Astrocyte (in vitro differentiated cells and primary cell): ENCODE data around the gene TNXB. TPM values are rescaled to one million over a fixed set of nuclear protein-coding genes. Genes with fewer than 3 reads are reported as not detected.
"Not testable (repeated sequence)": the region's sequence is repeated elsewhere in the genome, so short reads cannot be mapped to it uniquely, and the experiment has no call there.

ENCODE experiments used
- DNase-seq: peaks from one replicate; pipeline ENCODE4 v3.0.0-alpha.2; 2010; ENCODE audit warnings: low read depth
- FAIRE-seq: peaks from 2 replicates; lab custom pipeline; 2011; peaks lifted over from hg19 to GRCh38; lab: Jason Lieb, UNC
- H2AFZ ChIP-seq: 2 replicates; pipeline ENCODE4 v1.6.0; 2012; ENCODE audit warnings: low read depth, low read length, inconsistent platforms
- H3K27ac ChIP-seq: 2 replicates; pipeline ENCODE4 v1.5.1; 2011; ENCODE audit warnings: low read depth, low read length, inconsistent platforms
- H3K27me3 ChIP-seq: 2 replicates; pipeline ENCODE4 v1.6.0; 2011; ENCODE audit warnings: low read length, inconsistent platforms; ENCODE audit not compliant: insufficient read depth
- H3K36me3 ChIP-seq: 2 replicates; pipeline ENCODE4 v1.5.1; 2011; ENCODE audit warnings: low read length, inconsistent platforms; ENCODE audit not compliant: insufficient read depth
- H3K4me1 ChIP-seq: 2 replicates; pipeline ENCODE4 v1.5.1; 2011; ENCODE audit warnings: low read length, inconsistent platforms; ENCODE audit not compliant: insufficient read depth
- H3K4me2 ChIP-seq: 2 replicates; pipeline ENCODE4 v1.6.0; 2012; ENCODE audit warnings: low read length, inconsistent platforms
- H3K4me3 ChIP-seq: 2 replicates; pipeline ENCODE4 v1.5.1; 2011; ENCODE audit warnings: low read depth, mild to moderate bottlenecking, low read length, inconsistent platforms; ENCODE audit not compliant: insufficient read depth
- H3K79me2 ChIP-seq: 2 replicates; pipeline ENCODE4 v1.6.0; 2012; ENCODE audit warnings: mild to moderate bottlenecking, low read length, inconsistent platforms; ENCODE audit not compliant: insufficient read depth
- H3K9ac ChIP-seq: 2 replicates; pipeline ENCODE4 v1.6.0; 2012; ENCODE audit warnings: mild to moderate bottlenecking, low read length, inconsistent platforms
- H3K9me3 ChIP-seq: 2 replicates; pipeline ENCODE4 v1.5.1; 2012; ENCODE audit warnings: low read depth, mild to moderate bottlenecking, low read length, inconsistent platforms; ENCODE audit not compliant: insufficient read depth
- H4K20me1 ChIP-seq: 2 replicates; pipeline ENCODE4 v1.6.0; 2012; ENCODE audit warnings: low read length, inconsistent platforms; ENCODE audit not compliant: insufficient read depth
- H3K27ac Mint-ChIP-seq: one replicate; pipeline ENCODE4 v1.8.0; 2021; ENCODE audit warnings: mild to moderate bottlenecking, mixed read lengths; ENCODE audit not compliant: unreplicated experiment
- H3K27me3 Mint-ChIP-seq: one replicate; pipeline ENCODE4 v1.8.0; 2021; ENCODE audit warnings: low read depth, mixed read lengths; ENCODE audit not compliant: unreplicated experiment
- H3K36me3 Mint-ChIP-seq: one replicate; pipeline ENCODE4 v1.8.0; 2021; ENCODE audit warnings: low read depth, mixed read lengths; ENCODE audit not compliant: unreplicated experiment
- H3K4me1 Mint-ChIP-seq: one replicate; pipeline ENCODE4 v1.8.0; 2021; ENCODE audit warnings: low read depth, mixed read lengths; ENCODE audit not compliant: unreplicated experiment
- H3K4me3 Mint-ChIP-seq: one replicate; pipeline ENCODE4 v1.8.0; 2021; ENCODE audit warnings: mild to moderate bottlenecking, moderate library complexity, mixed read lengths; ENCODE audit not compliant: unreplicated experiment
- H3K9me3 Mint-ChIP-seq: one replicate; pipeline ENCODE4 v1.8.0; 2021; ENCODE audit warnings: mild to moderate bottlenecking, mixed read lengths; ENCODE audit not compliant: unreplicated experiment
- total RNA-seq: library from RNA; stranded (reverse); gene quantifications from 2 replicates; pipeline ENCODE4 v1.2.1, GENCODE V29; 2021

TNXB gene
- total RNA-seq, 1 donor from 2014 or later = 2.3 TPM

GRCh38 chr6:32039321-32040274 is 69.5 kb downstream of the TNXB start:
- not testable (repeated sequence) for H2AFZ ChIP-seq, H3K79me2 ChIP-seq, FAIRE-seq, H3K4me3 ChIP-seq, H3K36me3 ChIP-seq, H3K4me2 ChIP-seq, H3K27ac ChIP-seq, H3K27me3 Mint-ChIP-seq, H3K4me1 ChIP-seq, DNase-seq, H3K27ac Mint-ChIP-seq, H3K4me3 Mint-ChIP-seq, H3K9ac ChIP-seq, H4K20me1 ChIP-seq, H3K27me3 ChIP-seq, H3K9me3 Mint-ChIP-seq, H3K36me3 Mint-ChIP-seq, H3K9me3 ChIP-seq, H3K4me1 Mint-ChIP-seq

DNA sequence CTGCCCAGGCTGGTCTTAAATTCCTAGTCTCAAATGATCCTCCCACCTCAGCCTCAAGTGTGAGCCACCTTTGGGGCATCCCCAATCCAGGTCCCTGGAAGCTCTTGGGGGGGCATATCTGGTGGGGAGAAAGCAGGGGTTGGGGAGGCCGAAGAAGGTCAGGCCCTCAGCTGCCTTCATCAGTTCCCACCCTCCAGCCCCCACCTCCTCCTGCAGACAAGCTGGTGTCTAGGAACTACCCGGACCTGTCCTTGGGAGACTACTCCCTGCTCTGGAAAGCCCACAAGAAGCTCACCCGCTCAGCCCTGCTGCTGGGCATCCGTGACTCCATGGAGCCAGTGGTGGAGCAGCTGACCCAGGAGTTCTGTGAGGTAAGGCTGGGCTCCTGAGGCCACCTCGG is 70.3 kb downstream of the TNXB start:
- not testable (repeated sequence) for H3K4me3 ChIP-seq, H3K27me3 ChIP-seq, H3K27me3 Mint-ChIP-seq, H3K79me2 ChIP-seq, DNase-seq, H3K36me3 ChIP-seq, H3K4me2 ChIP-seq, H3K4me1 Mint-ChIP-seq, FAIRE-seq, H2AFZ ChIP-seq, H4K20me1 ChIP-seq, H3K9me3 ChIP-seq, H3K4me3 Mint-ChIP-seq, H3K27ac Mint-ChIP-seq, H3K27ac ChIP-seq, H3K9me3 Mint-ChIP-seq, H3K36me3 Mint-ChIP-seq, H3K4me1 ChIP-seq, H3K9ac ChIP-seq

DNA sequence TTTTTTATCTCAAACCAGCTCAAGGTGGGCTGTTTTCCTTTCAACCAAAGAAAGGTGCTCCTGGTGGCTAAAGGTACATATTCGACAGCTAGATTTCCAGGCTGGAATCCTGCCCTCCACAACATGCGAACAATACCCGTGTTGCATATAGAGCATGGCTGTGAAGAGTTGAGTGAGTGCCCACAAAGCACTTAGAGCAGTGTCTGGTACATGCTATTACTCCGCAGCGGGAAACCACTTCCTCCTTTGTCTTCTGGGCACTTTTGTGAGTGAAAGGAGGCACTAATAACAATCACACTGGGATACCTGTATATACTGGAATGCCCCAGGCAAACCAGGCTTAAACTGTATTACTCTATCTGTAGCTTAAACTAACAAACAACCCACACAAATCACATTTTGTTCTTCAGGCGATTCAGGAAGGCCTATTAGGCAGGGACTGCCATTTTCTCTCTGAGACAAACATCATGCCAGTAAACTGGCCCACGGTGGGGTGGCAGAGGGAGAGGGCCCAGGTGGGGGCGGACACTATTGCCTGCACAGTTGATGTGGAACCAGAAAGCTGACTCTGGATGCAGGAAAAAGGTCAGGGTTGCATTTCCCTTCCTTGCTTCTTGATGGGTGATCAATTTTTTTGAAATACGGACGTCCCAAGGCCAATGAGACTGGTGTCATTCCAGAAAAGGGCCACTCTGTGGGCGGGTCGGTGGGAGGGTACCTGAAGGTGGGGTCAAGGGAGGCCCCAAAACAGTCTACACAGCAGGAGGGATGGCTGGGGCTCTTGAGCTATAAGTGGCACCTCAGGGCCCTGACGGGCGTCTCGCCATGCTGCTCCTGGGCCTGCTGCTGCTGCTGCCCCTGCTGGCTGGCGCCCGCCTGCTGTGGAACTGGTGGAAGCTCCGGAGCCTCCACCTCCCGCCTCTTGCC is 71.3 kb downstream of the TNXB start, which contains the start of gene CYP21A2:
Gene CYP21A2, plus strand, starts transcription at position 818 of the 927 bp plus-strand sequence. Its CDS starts 8 bp downstream, at position 826.
- H3K36me3 Mint-ChIP-seq, H3K4me1 ChIP-seq, H3K36me3 ChIP-seq, FAIRE-seq, H3K9me3 ChIP-seq, H3K9me3 Mint-ChIP-seq, H3K4me2 ChIP-seq, H3K9ac ChIP-seq, H3K4me1 Mint-ChIP-seq, DNase-seq, H3K27ac Mint-ChIP-seq, H3K4me3 ChIP-seq, H3K4me3 Mint-ChIP-seq, H3K79me2 ChIP-seq, H3K27me3 Mint-ChIP-seq, H3K27me3 ChIP-seq, H3K27ac ChIP-seq, H4K20me1 ChIP-seq, H2AFZ ChIP-seq: not testable (repeated sequence)

GRCh38 chr6:32037136-32037535 is 72.0 kb downstream of the TNXB start:
- H3K4me2 ChIP-seq, H3K27ac Mint-ChIP-seq, FAIRE-seq, H3K9ac ChIP-seq, H3K4me3 Mint-ChIP-seq, H3K36me3 ChIP-seq, H3K4me1 ChIP-seq, H2AFZ ChIP-seq, H3K36me3 Mint-ChIP-seq, H3K79me2 ChIP-seq, H3K27ac ChIP-seq, H3K4me1 Mint-ChIP-seq, H3K27me3 Mint-ChIP-seq, DNase-seq, H4K20me1 ChIP-seq, H3K27me3 ChIP-seq, H3K9me3 Mint-ChIP-seq, H3K4me3 ChIP-seq, H3K9me3 ChIP-seq: not testable (repeated sequence)

DNA sequence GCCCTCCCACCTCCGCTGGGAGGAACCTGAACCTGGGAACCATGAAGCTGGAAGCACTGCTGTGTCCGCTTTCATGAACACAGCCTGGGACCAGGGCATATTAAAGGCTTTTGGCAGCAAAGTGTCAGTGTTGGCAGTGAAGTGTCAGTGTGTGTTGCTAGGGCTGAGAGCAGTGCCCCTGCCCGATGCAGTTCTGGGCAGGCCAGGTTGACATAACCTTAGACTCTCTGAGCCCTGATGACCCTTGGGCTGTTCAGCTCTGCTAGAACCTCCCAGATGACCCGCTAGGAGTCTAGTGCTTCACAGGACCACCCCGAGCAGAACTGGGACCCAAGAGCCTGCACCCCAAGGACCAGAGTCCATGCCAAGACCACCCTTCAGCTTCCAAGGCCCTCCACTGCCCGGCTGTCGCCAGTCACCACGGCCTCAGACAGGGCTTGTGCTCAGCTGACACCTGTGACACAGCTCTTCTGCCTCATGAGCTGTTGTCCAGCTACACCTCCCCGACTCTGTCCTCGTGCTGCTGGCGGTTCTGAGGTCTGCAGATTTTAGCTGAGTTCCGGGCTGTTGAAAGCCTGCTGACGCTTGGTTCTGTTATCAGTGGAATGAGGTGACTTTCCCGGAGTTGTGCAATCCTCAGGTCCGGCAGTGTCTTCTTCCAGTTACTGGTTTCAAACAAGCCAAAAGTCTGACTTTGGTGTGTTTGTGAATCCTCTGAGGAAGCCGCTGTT is 73.7 kb downstream of the TNXB start:
- not testable (repeated sequence) for H2AFZ ChIP-seq, H3K27ac Mint-ChIP-seq, H3K36me3 ChIP-seq, H3K79me2 ChIP-seq, H3K4me1 Mint-ChIP-seq, DNase-seq, H3K9me3 ChIP-seq, H4K20me1 ChIP-seq, H3K4me3 Mint-ChIP-seq, H3K27ac ChIP-seq, H3K9ac ChIP-seq, H3K27me3 ChIP-seq, H3K36me3 Mint-ChIP-seq, FAIRE-seq, H3K27me3 Mint-ChIP-seq, H3K4me1 ChIP-seq, H3K4me2 ChIP-seq, H3K4me3 ChIP-seq, H3K9me3 Mint-ChIP-seq
